HG02852 (cell line): ENCODE measurements around the gene PROK2.

Source experiments
- ATAC-seq: cut with Tn5 transposase; IDR thresholded peaks from one replicate; pipeline ENCODE4 v1.9.1; 2021; ENCODE audit warnings: mild to moderate bottlenecking, moderate library complexity; ENCODE audit not compliant: unreplicated experiment

PROK2 gene, protein sequence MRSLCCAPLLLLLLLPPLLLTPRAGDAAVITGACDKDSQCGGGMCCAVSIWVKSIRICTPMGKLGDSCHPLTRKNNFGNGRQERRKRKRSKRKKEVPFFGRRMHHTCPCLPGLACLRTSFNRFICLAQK

DNA sequence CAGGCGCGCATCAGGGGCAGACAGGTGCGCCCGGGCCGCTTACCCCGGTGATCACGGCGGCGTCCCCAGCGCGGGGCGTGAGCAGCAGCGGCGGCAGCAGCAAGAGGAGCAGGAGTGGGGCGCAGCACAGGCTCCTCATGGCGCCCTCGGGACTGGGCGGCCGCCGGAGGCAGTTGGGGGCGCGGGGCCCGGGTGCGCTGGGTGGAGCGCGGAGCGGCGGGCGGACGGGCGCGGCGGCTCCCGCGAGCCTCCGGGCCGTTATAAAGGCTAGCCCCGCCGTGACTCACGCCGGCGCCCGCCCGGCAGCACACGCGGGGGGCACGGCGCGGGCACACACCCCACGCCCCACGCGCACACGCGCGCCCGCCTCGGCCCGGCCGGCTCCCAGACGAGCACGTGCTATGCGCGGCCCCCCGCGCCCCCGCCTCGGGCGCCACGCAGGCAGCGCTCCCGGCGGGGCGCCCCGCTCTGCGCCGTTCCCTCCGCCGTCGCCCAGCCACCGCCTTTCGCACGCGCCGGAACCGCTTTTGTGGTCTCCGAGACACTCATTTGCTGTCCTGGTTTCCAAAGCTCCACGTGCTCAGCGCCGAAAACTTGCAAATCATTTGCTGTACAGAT lies at the start of gene PROK2:
TSS of gene PROK2 (minus strand) at position 235 of the 618 bp plus-strand sequence. CDS start at position 139, 96 bp downstream.
- ATAC-seq, result no peak

DNA sequence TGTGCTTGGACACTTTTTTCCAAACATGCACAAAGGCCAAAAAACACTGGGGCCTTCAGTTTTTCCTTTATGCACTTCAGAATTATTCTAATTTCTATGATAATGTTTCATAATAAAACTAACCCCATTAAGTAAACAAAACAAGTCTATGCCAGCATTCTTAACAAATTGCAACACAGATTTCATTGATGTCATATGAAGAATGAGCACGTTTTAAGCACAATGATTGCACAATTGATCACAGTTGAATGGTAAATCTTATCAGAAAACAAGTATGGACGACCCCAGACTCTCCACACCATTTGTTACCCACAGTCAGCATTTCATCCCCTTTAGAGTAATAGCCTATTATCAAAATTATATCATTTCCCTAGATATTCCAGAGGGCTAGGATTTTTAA lies 46.7 kb upstream of the PROK2 start:
- no peak for ATAC-seq

DNA sequence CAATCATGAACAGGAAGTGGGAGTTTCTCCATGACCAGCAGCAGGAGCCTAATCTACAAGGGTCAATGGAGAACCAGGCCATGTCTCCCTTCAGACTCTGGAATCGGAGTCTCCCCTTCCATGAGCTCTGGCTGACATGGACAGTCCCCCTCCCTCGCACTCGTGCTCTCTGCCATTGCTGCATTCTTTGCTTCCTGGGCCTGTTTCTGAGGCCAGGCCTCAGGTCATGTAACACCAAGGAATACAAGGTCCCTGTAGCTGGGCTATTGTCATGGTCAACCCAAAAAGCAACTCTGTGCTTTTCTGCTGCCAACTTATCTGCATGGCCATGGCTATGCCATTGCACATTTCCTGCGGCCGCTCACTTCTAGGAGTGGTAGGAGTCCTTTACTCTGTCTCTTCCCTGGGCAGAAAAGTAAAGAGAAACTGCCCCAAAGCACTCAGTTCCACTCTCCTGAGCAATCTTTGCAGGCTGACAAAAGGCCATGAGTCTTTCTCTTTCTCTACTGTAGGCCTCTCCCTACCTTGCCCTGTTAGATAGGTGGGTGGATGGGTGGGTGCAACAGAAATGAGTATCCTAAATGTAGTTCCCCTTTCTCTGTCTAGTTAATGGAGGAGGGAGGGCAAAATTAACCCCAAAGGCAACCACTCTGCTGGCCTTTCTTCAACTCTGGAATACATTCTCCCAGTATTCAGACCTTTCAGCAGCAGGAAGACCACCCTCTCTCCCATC lies 40.8 kb upstream of the PROK2 start:
- ATAC-seq, result peak; percentile 57

DNA sequence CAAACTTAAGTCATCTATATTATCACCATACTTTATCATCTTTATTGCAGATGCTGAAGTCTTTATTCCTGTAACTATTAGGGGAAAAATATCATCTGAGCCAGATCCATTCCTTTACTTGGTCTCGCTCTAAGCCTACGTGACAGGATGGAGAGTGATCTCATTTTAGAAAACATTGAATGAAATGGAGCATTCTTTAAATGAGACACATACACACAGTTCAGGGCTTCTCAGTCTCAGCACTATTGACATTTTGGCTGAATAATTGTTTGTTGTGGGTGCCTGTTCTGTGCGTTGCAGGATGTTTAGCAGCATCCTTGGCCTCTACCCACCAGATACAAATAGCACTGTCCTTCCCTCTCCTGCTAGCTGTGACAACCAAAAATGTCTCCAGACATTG lies 36.2 kb upstream of the PROK2 start:
- no peak for ATAC-seq

DNA sequence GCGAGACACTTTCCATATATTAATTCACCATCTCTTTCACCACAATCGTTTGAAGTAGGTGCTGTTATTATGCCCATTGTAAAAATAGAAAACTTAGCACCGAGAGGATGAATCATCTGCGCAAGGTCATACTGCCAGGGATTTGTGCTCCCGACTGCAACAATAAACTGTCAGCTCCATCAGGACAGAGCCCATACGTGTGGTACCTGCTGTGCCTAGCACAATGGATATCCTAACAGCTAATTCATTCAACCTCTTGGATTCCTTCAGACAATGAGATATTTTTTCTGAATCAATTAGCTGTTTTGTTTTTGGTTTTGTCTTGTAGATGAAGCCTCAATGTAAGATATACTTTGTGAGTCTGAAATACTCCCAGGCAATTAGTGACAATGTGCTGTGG lies 32.3 kb upstream of the PROK2 start:
- no peak for ATAC-seq

DNA sequence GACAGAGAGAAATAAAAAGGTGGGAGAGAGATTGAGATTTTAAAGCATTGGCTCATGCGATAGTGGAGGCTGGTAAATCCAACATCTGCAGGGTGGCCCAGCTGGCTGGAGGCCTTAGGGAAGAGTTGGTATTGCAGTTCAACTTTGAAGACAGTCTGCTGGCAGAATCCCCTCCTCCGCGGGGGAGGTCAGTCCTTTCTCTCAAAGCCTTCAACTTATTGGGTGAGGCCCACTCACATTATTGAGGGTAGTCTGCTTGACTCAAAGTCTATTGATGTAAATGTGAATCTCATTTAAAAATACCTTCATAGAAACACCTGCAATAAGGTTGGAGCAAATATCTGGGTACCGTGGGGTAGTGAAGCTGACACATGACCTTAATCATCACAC lies 31.8 kb upstream of the PROK2 start:
- ATAC-seq, result no peak

DNA sequence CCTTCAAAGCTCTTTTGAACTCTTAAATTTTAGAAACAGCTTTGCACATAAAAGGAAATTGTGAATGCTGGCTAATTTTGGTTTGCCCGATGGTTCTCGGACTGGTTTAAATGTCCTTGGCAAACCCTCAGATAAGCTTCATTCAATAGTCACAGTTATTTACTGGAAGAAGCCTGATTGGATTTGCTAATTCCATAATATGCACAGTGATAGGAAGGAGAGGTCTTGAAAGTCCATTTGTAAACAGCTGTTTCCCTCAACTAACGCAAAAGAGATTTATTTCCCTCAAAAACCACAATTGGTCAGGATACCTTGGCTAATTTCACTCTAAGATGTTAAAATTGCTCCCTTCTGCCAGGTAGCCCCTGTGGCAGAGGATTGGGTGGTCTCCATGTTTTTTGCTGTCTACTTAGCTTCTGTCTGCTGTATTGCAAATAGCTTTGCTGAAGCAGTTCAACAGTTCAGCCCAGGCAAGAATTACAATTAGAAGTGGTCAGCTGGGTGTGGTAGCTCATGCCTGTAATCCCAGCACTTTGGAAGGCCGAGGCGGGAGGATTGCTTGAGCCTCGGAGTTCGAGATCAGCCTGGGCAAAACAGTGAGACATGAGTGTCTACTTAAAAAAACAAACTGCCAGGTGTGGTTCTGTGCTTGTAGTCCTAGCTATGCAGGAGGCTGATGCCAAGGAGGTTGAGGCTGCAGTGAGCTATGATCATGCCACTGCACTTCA lies 30.6 kb upstream of the PROK2 start:
- no peak for ATAC-seq

DNA sequence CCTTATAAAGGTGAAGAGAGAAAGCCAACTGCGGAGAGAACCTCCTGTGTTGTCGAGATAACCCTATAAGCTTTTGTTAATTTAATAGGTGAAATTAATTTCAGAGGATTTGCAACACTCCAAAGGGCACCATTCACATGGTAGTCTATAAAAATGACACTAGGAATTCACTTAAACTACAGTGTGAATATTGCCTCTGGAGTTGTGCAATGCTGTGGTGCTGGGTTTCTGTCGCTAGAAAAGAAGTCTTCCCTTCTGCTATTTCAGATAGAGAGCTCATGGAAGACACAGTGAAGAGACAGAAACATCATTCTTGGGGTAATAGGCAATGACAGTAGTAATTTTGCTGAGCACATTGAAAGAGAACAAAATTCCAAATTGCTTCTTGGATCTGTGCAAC lies 28.8 kb upstream of the PROK2 start:
- ATAC-seq, result no peak

DNA sequence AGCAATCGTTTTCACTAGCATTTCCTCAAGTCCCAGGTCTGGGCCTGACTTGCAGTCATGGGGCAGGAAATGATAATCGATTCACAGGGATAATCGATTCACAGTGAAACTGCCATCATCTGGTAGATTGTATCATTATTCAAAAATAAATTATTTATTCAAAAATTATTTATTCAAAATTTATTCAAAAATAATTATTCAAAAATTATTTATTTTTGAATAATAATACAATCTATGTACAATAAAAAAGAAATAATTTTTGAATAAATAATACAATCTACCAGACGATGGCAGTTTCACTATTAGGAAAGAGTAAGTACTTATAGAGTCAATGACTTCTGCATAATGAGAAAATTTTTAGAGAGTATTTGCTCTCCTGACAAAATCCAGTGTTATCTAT lies 28.1 kb upstream of the PROK2 start:
- no peak for ATAC-seq

DNA sequence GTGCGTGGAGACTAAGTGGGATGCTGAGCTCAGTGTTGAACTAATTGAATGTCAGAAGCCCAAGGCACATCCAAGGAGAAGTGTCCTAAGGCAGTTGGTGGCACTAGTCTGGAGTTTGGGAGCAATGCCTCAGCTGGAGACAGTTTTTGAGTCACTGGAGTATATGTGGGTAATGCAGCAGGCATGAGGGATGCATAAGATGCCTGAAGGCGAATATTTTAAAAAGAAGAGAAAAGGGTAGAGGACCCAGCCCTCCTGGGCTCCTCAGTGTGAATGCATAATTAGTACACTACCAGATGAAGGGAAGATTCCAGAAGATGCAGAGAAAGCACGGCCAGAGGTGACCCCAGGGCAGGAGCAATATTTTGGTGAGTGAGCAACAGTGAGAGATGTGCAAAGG lies 25.1 kb upstream of the PROK2 start:
- no peak for ATAC-seq

DNA sequence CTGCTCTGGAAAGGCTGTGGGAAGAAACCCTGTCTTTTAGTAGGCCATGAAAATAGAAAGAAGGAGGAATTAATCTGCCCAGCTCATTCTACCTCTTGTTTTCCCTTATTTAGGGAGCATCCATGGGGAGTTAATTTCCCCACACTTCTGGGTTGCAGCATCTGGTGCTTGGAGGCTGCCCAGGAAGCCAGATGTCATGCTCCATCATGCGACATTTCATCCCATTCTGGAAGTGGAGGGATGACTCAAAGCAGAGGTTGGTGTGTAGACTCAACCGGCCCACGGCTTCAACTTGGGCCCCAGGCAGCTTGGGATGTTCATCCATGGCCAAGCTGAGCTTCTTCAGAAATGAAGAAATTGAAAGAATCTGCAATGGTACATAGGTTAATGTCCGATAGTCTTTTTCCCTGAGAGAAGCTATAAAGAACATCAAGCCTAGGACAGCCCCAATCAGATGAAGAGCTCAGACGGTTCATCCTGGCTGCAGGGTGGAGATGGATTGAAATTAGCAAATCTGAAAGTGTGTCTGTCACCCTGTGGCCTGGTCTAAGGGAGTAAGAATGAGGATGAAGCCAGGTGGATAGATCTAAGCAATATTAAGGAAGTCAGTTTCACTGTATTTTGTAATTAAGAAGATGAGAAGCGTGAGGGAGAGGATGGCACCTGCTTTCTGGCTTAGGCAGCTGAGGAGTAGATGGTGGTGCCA lies 24.5 kb upstream of the PROK2 start:
- no peak for ATAC-seq

DNA sequence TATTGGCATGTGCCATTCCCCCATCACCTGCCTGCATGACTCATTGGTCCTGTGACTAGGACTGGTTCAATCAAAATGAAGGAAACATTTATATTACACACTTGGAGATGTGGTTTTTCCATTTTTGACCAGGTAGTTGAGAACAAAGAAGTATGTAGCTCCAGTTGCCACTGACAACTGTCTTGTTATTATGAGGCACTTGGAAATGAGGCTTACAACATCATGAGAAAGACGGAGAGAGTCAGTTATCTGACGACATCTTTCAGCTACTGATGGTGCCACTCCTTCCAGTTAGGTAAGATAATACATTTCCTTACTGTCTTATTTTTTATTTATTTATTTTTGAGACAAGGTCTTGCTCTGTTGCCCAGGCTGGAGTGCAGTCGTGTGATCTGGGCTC lies 21.8 kb upstream of the PROK2 start:
- no peak for ATAC-seq

DNA sequence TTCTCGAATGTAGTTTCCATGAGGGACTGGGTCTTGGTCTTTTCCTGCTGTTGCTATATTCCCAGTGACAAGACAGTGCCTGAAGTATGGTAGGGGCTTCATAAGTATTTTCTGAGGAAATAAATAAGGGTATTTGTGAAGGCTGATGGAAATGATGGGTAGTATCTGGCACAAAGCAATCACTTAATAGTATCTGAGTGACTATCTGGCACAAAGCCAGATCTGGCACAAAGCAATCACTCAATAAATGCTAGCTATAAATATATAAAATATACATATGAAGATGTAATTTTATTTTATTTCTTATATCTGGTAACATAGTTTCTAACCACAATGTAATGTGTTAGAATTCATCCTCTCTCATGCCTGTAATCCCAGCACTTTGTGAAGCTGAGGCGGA lies 20.7 kb upstream of the PROK2 start:
- ATAC-seq, result no peak

DNA sequence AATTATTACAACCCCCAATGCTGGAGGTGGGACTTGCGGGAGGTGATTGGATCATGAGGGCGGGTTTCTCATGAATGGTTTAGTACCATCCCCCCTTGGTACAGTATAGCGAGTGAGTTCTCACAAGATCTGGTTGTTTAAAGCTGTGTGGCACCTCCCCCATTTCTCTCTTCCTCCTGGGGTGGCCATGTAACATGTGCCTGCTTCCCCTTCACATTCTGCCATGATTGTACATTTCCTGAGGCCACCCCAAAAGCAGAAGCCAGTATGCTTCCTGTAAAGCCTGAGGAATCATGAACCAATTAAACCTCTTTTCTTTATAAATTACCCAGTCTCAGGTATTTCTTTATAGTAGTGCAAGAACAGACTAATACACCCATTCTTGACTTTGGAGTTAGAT lies 20.3 kb upstream of the PROK2 start:
- ATAC-seq, result no peak

DNA sequence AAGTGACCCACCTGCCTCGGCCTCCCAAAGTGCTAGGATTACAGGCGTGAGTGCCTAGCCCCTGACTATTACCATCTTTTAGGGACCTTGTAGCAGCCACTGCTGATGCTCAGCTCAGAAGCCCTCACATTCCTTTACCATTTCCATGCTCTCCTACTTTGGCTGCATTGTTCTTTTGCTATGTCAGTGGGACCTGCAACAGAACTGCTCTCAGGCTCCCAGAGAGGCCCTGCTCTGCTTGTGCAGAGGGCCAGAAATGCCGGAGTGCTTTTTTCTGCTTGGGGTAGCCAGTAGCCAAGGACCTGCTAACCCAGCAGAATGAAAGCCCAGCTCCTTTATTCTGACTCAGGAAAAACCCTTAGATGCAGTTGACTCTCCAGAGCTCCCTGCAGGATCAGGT lies 18.3 kb upstream of the PROK2 start:
- ATAC-seq, result no peak

DNA sequence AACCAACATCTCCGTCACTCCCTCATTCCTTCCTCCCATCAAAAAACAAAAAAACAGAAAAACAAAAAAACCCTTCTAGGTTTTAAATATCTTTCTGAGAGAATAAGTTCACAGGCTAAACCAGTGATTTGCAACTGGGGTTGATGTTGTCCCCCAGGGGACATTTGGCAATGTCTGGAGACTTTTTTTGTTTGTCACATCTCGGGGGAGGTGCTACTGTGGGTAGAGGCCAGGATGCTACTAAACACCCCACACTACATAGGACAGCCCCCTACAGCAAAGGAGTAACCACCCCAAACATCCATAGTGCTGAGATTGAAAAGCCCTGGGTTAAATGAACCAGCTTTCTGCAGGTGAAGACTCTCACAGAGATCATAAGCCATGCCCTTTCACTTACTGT lies 17.0 kb upstream of the PROK2 start:
- no peak for ATAC-seq

DNA sequence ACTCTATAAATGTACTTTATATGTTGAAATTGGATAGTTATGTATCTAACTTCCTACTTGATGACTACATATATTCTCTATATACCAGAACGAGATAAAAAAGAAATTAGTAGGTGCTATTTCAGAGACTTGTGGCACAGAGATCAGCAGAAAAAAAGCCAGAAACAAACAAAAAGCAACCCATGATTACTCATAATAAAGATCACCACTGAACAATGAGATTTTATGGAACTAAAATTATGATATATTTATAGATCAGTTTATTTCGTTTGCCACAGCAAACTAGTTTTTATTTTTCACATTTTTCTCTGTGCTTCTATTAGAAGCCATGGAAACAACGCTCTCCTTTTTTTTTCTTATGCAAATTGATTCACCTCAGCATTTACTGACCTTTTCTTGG lies 15.1 kb upstream of the PROK2 start:
- no peak for ATAC-seq

DNA sequence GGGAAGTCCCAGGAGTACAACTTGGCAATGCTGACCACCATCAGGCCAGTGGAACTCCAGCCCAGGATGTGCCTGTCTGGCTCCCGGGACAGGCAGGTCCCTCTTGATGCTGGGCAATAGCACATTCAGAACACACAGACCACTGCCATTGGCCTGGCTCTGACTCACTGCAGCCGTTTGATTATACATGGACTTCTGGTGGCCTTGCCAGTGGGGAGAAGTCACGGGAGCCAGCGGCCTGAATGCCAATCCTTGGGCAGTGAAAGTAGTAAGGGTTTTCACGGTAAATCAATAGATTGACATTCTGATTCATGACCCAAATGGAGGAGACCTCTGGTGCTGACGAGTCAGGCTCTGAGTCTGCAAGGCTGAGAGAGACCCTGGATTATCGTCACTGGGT lies 12.5 kb upstream of the PROK2 start:
- no peak for ATAC-seq

DNA sequence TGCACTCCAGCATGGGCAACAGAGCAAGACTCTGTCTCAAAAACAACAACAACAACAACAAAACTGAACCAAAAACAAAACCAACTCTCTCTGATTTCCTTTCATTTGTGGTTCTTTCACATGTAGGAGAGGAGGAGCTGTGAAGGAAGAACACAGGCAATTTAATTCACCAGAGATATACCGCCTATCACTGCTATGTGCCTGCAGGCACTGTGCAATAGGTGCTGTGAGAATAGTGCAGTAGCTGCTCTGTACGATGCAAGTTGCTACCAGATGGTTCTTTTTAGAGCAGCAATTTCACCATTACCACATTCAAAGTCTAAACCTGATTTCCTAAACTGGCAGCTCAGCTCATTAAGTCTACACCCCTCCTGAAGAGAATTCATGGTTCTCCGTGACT lies 11.3 kb upstream of the PROK2 start:
- no peak for ATAC-seq

DNA sequence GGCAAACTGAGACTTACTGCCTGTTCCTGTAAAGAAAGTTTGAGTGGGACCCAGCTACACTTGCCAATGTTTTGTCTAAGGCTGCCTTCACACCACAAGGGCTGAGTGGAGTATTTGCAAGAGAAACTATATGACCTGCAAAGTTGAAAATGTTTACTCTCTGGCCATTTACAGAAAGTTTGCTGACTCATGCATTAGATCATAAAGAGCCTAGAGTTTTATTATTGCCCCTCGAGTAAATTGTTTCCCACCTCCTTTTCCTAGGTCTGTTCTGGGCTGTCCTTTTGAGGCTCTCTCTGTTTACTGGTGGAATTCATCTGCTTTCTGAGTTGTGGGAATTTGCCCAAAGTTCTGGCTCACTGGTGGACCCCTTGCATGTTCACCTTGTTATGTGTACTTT lies 6.7 kb upstream of the PROK2 start:
- no peak for ATAC-seq

DNA sequence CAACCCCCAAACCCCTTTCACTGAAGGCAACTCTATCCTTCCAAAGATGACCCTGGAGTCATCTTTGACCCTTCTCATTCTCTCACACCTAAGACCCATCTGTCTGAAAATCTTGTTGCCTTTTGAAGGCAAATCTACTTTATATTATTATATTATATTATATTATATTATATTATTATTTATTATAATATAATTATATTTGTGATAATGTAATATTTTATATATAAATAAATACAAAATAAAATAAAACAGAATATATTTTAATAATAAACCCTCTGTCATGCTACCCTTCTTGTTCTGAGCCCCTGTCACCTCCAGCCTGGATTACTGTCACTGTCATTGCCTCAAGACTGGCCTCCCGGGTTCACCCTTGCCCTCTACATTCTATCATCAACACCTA lies 5.0 kb upstream of the PROK2 start:
- no peak for ATAC-seq
